CD4-positive, alpha-beta T cell (primary cell): ENCODE results near the gene SIX1. TPM values are rescaled to one million over a fixed set of nuclear protein-coding genes. Genes with fewer than 3 reads are reported as not detected.
A peak's percentile ranks its signal among the peaks of the same experiment; 100 is the strongest.

ENCODE experiments used
- ATAC-seq: fragments of 200-7000 bp; cut with Tn5 transposase; one replicate; pipeline ENCODE4 v1.10.0; 2022; ENCODE audit warnings: mild to moderate bottlenecking; ENCODE audit not compliant: poor library complexity
- CTCF ChIA-PET: fragments of 350-600 bp; sonication (Branson Sonifier 250); formaldehyde crosslinking; loops from one replicate; lab custom pipeline; 2021; ENCODE audit warnings: antibody characterized with exemption, inconsistent platforms; lab: Charles Lee
- POLR2A ChIA-PET: fragments of 350-600 bp; sonication (Branson Sonifier 250); formaldehyde crosslinking; loops from one replicate; lab custom pipeline; 2021; ENCODE audit warnings: antibody characterized with exemption, inconsistent platforms; lab: Charles Lee
- DNase-seq, 14 experiments: peaks; one replicate each; pipeline ENCODE4 v3.0.0-alpha.2; 2013 to 2020; ENCODE audit warnings: mixed read lengths in 2 of 14
- H3K27ac ChIP-seq, 2 donors: one replicate each; pipeline versions ENCODE4 v1.5.1 to v1.7.0; 2013; ENCODE audit warnings: low read length in 2 of 2, low read depth in 1 of 2, mild to moderate bottlenecking in 1 of 2
- H3K27me3 ChIP-seq, 2 experiments: 1 replicate in 1 of 2; 2 replicates in 1 of 2; pipeline versions ENCODE4 v1.6.1 to v1.7.0; 2013; ENCODE audit warnings: low read length in 2 of 2, control low read depth in 1 of 2, mild to moderate bottlenecking in 1 of 2, moderate library complexity in 1 of 2; ENCODE audit not compliant: insufficient read depth in 2 of 2, control insufficient read depth in 1 of 2
- H3K36me3 ChIP-seq: one replicate; pipeline ENCODE4 v1.6.1; 2013; ENCODE audit warnings: low read length, control low read depth; ENCODE audit not compliant: insufficient read depth
- H3K4me1 ChIP-seq: one replicate; pipeline ENCODE4 v1.6.1; 2013; ENCODE audit warnings: low read length, control low read depth; ENCODE audit not compliant: insufficient read depth
- H3K4me3 ChIP-seq: one replicate; pipeline ENCODE4 v1.5.1; 2013; ENCODE audit warnings: mild to moderate bottlenecking, low read length, moderate library complexity
- H3K9me3 ChIP-seq, 2 experiments: 1 replicate in 1 of 2; 2 replicates in 1 of 2; pipeline versions ENCODE4 v1.6.1 to v1.7.0; 2013; ENCODE audit warnings: low read length in 2 of 2, mild to moderate bottlenecking in 2 of 2, control low read depth in 1 of 2, moderate library complexity in 1 of 2; ENCODE audit not compliant: control insufficient read depth in 1 of 2, insufficient read depth in 1 of 2
- H3K27ac Mint-ChIP-seq: one replicate; pipeline ENCODE4 v1.8.0; 2020; ENCODE audit warnings: mixed read lengths
- H3K27me3 Mint-ChIP-seq: one replicate; pipeline ENCODE4 v1.8.0; 2021; ENCODE audit warnings: mixed read lengths
- H3K36me3 Mint-ChIP-seq: one replicate; pipeline ENCODE4 v1.8.0; 2021; ENCODE audit warnings: low read depth, mixed read lengths
- H3K4me1 Mint-ChIP-seq: one replicate; pipeline ENCODE4 v1.8.0; 2021; ENCODE audit warnings: low read depth, mixed read lengths
- H3K4me3 Mint-ChIP-seq: one replicate; pipeline ENCODE4 v1.8.0; 2020; ENCODE audit warnings: mild to moderate bottlenecking, mixed read lengths
- H3K9me3 Mint-ChIP-seq: one replicate; pipeline ENCODE4 v1.8.0; 2020; ENCODE audit warnings: mixed read lengths
- intact Hi-C, 2 experiments: fragments of 100-400 bp; cut with DNase I in 1 of 2; cut with micrococcal nuclease in 1 of 2; formaldehyde crosslinking; loops; one replicate each; pipeline versions ENCODE4 v1.15.1 to v1.9.0; 2023 to 2025; cut with DNase I, micrococcal nuclease
- total RNA-seq, 174 experiments: library from RNA in 2 of 174; stranded (reverse) in 2 of 174; gene quantifications; one replicate each; pipeline ENCODE4 v1.2.3 and lab custom pipeline; 2021 to 2026
- TF ChIP-seq, protein P1 (sequence below): fragments of 200-600 bp; IDR thresholded peaks from one replicate; pipeline ENCODE4 v1.8.0; 2022; ENCODE audit warnings: antibody characterized with exemption, mild to moderate bottlenecking

The SIX1 gene
- total RNA-seq, 2 experiments from 2014 or later: not detected

- Histone ChIP-seq H3K27ac (no peak overlapping the region), H3K4me1 (peaks cover 12% of the 10 kb centered on the region), H3K4me3 (no peak overlapping the region), H3K27me3 (peaks cover 22 to 23% of the 10 kb centered on the region in 2 experiments), H3K9me3 (peaks cover 0 to 7% of the 10 kb centered on the region in 2 experiments), H3K36me3 (no peaks in the 10 kb centered on the region)
- H3K27ac Mint-ChIP-seq: no peak overlapping the region
- H3K36me3 Mint-ChIP-seq: no peaks in the 10 kb centered on the region
- peaks cover 15% of the 10 kb centered on the region for H3K4me1 Mint-ChIP-seq
- no peaks in the 10 kb centered on the region for H3K9me3 Mint-ChIP-seq
- peaks cover 57% of the 10 kb centered on the region for H3K27me3 Mint-ChIP-seq
- POLR2A ChIA-PET: no interaction called here
- ATAC-seq (no peak), DNase-seq (peak in 1 of 14 experiments; percentile 15)
- intact Hi-C loops: loop anchor here in 1 of 2 experiments (1.0 kb wide), 1 partner anchor 14 kb away; no protein-coding TSS in a partner anchor
- no peak overlapping the region for H3K4me3 Mint-ChIP-seq
- CTCF ChIA-PET: no interaction called here
- TF ChIP-seq, protein P1, sequence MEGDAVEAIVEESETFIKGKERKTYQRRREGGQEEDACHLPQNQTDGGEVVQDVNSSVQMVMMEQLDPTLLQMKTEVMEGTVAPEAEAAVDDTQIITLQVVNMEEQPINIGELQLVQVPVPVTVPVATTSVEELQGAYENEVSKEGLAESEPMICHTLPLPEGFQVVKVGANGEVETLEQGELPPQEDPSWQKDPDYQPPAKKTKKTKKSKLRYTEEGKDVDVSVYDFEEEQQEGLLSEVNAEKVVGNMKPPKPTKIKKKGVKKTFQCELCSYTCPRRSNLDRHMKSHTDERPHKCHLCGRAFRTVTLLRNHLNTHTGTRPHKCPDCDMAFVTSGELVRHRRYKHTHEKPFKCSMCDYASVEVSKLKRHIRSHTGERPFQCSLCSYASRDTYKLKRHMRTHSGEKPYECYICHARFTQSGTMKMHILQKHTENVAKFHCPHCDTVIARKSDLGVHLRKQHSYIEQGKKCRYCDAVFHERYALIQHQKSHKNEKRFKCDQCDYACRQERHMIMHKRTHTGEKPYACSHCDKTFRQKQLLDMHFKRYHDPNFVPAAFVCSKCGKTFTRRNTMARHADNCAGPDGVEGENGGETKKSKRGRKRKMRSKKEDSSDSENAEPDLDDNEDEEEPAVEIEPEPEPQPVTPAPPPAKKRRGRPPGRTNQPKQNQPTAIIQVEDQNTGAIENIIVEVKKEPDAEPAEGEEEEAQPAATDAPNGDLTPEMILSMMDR: no peak
Measured at GRCh38 chr14:60632777-60633176, 16.5 kb downstream of the SIX1 start.

GRCh38 chr14:60632257-60632656 is 17.0 kb downstream of the SIX1 start:
- no peak for ATAC-seq
- Mint-ChIP-seq H3K27me3 (peaks cover 55% of the 10 kb centered on the region), H3K27ac (no peak overlapping the region), H3K4me3 (no peak overlapping the region), H3K36me3 (no peaks in the 10 kb centered on the region), H3K9me3 (no peaks in the 10 kb centered on the region), H3K4me1 (peaks cover 15% of the 10 kb centered on the region)
- Histone ChIP-seq H3K27me3 (peaks cover 17% of the 10 kb centered on the region in 2 experiments), H3K4me3 (no peak overlapping the region), H3K27ac (no peak overlapping the region), H3K9me3 (peaks cover 0 to 1% of the 10 kb centered on the region in 2 experiments), H3K4me1 (peaks cover 7% of the 10 kb centered on the region), H3K36me3 (no peaks in the 10 kb centered on the region)
- ChIA-PET CTCF (no interaction called here), POLR2A (no interaction called here)
- intact Hi-C loops: no loop called here
- no peak for DNase-seq
- TF ChIP-seq, protein P1: no peak

DNA sequence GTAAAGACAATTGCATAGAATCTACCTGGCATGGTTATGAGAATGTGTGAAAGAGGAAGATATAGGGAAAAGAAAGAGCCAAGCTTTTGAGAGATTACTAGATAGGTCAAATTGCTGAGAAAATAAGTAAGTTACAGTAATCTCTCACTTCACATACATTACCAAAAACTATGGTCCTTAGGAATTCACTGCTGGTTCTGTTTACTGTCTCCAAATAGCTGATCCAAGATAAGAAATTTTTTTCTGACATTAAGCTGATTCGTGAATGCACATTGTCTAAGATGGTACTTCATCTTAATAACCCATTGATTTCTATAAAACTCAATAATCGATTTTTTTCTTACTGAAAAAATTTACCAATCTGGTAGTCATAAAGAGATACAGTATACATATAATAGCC is 17.4 kb downstream of the SIX1 start:
- Histone ChIP-seq H3K27me3 (peaks cover 13% of the 10 kb centered on the region in 2 experiments), H3K36me3 (no peaks in the 10 kb centered on the region), H3K4me3 (no peak overlapping the region), H3K4me1 (peaks cover 4% of the 10 kb centered on the region), H3K9me3 (no peaks in the 10 kb centered on the region), H3K27ac (no peak overlapping the region)
- Mint-ChIP-seq H3K36me3 (no peaks in the 10 kb centered on the region), H3K27me3 (peaks cover 54% of the 10 kb centered on the region), H3K4me3 (no peak overlapping the region), H3K4me1 (peaks cover 11% of the 10 kb centered on the region), H3K9me3 (no peaks in the 10 kb centered on the region), H3K27ac (no peak overlapping the region)
- TF ChIP-seq, protein P1: no peak
- CTCF ChIA-PET: no interaction called here
- POLR2A ChIA-PET: no interaction called here
- no peak for DNase-seq
- intact Hi-C loops: no loop called here
- ATAC-seq: no peak
